Stimulated activated CD4-positive, alpha-beta T cell treated with anti-CD3 and anti-CD28 coated beads, Interleukin-12 subunit alpha, Interleukin-12 subunit beta, amount 100 ng/mL, for 24 hours (primary cell): ENCODE measurements around the gene C2CD4A.

Experiments used
- DNase-seq, 2 experiments: peaks; one replicate each; pipeline ENCODE4 v3.0.0-alpha.2; 2020; ENCODE audit warnings: low read depth in 2 of 2

The C2CD4A gene

DNA sequence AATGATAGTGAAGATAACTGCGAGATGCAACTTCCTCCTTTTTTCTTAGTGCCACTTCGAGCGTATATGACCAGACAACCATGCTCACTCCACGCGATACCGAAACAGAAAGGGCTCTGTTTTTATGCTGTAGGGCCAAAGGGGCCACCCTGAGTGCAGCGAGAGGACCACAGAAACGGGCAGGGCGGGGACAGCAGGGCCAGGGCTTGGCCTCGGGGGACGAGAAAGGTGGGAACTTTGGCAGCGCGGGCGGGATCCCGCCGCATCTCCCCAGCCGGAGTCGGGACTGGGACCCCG lies 7.0 kb upstream of the C2CD4A start:
- DNase-seq = peak; percentile 11 to 41

DNA sequence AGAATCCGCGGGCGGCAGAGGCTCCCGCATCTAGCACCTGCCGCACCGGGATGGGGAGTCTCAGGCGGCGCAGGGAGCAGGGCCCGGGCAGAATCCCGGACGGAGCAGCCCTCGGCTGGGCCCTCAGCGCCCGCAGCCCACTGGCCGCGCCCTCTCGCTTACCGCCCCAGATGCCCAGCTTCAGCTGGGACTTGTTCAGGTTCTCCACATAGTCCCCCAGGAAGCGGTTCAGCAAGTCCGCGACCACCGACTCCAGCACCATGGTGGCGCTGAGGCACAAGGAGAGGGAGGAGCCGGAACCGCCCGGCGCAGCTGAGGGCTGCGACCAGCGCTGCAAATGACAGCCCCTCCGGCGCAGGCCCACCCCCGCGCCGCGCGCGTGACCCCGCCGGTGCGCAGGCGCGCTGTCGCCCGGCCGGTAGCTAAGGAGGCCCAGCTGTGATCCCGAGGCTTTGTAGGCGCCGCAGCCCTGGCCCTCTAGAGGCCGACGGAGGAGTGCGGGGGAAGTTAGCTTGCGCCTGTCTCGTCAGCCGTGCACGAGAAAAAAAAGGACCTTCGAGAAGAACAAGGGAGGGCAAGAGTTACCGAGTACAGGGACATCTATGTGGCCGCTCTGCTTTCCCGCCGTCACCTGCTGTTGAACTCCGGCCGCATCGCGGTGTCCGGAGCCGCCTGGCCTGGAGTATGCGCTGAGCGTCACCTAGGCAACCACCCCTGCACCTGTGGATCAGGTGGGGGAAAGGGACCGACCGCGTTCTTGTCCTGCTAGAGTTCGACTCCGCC lies 6.5 kb upstream of the C2CD4A start, which contains the start of gene VPS13C:
VPS13C (minus strand) TSS at position 335 of the 783 bp plus-strand sequence; CDS start at position 262, 73 bp downstream.
- DNase-seq = peak; percentile 81 to 82

DNA sequence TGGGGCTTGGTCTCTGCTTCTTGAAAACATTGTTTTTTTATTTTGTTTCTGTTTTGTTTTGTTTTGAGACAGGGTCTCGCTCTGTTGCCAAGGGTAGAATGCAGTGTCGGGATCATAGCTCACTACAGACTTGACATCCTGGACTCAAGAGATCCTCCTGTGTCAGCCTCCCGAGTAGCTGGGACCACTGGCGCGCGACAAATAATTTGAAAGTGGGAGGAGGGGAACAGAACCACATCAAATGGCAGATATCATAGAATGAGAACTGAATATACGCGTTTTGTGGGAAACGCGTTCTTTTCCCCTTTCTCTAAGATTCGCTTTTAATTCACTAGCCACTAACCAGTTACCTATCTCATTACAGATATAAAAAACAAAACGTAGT lies 5.9 kb upstream of the C2CD4A start:
- DNase-seq = no peak

GRCh38 chr15:62063825-62064635 lies 2.7 kb upstream of the C2CD4A start:
- DNase-seq = no peak

DNA sequence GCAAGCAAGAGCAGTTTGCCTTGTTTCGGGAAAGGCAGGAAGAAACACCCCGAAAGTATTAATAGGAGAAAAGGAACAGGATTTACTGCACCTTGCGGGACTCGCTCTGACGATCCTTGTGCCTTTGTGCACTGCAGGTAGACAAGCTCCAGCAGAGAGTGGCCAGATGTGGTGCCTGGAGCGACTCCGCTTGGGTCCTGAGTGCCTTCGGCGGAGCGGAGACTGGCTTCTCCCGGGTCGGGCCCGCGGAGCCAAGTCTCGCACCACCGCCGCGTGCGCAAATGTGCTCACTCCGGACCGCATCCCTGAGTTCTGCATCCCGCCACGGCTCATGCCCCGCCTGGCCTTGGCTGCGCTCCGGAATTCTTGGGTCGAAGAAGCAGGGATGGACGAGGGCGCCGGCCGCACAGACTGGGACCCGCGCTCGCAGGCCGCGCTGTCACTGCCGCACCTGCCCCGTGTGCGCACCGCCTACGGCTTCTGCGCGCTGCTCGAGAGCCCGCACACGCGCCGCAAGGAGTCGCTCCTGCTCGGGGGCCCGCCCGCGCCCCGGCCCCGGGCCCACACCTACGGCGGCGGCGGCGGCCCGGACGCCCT lies 769 bp downstream of the C2CD4A start:
- DNase-seq = peak in 1 of 2 experiments; percentile 15

DNA sequence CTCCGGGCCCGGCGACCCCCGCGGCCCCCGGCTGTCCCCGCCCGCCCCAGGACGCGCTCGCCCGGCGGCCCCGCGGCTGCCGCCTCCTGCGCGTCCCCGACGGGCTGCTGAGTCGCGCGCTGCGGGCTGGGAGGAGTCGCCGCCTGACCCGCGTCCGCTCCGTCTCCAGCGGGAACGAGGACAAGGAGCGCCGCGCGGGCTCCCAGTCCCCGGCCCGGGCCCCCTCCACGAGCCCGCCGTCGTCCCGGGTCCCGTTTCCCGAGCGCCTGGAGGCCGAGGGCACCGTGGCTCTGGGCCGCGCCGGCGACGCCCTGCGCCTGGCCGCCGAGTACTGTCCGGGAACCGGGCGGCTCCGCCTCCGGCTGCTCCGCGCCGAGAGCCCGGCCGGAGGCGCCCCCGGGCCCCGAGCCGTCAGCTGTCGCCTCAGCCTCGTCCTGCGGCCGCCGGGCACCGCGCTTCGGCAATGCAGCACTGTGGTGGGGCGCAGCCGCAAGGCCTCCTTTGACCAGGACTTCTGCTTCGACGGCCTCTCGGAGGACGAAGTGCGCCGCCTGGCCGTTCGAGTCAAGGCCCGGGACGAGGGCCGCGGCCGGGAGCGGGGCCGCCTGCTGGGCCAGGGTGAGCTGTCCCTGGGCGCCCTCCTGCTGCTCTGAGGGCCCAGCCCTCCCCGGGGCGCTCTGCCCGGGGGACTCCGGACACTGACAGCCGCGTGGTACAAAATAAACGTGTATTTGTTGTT lies 1.5 kb downstream of the C2CD4A start:
- no peak for DNase-seq

DNA sequence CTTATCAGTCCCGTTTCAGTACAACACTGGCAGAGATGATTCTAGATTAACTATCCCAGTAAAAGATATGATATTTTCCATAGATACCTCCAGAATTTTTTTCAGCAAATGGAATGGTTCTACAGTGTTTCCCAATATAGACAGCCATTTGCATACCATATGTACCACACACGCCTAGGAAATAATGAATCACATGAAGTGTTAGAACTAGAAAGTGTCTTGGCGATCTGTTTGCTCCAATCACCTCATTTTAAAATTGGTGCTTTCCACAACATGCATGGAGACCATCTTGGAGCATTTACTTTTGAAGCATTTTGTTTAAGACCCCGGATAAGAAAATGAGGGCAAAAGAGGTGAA lies 2.0 kb downstream of the C2CD4A start:
- DNase-seq = no peak

DNA sequence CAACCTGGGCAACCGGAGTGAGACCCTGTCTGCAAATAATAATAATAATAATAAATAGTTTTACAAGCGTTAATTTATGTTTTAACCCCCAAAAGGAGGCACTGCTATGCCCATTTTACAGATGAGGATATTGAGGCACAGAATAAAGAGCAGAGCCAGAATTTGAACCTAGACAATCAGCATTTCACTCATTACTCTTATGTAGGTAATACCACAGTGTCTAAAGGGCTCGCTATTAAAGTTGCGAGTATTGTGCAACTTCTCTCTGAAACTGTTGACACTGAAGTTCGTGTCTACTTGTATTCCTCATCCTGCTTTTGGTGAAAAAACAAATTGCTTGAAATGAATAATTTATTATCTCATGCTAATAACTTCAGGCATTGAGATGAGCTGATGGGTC lies 2.8 kb downstream of the C2CD4A start:
- DNase-seq = no peak

DNA sequence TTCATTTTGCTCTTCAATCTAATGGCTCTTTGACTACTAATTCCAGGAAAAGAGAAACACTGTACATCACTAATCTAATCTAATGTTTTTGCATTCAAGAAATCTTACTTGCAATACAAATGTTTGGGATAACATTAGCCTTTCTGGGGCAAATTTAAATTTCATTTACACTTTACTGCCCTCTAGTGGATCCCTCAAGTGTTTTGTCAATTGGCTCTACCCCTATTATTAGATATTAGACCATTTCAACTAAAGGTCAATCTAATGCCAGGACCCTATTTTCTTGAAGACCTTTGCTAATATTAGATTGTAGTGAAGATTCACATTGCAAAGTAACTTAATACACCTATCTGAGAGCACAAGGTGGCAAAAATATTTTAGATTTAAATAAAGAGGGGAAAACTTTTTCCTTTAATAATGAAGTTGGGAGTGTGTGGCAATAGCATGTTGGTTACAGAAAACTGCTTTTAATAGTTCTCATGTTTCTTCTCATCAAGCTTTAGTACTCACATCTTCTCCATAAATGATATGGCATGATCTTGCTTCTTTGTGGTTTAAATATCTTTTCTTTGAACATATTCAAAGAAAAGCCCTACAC lies 5.0 kb downstream of the C2CD4A start:
- DNase-seq = no peak

- DNase-seq = no peak
These were observed 9.0 kb downstream of the C2CD4A start for GRCh38 chr15:62075595-62076277.

- no peak for DNase-seq
These were observed 12.8 kb downstream of the C2CD4A start for GRCh38 chr15:62079594-62079993.

DNA sequence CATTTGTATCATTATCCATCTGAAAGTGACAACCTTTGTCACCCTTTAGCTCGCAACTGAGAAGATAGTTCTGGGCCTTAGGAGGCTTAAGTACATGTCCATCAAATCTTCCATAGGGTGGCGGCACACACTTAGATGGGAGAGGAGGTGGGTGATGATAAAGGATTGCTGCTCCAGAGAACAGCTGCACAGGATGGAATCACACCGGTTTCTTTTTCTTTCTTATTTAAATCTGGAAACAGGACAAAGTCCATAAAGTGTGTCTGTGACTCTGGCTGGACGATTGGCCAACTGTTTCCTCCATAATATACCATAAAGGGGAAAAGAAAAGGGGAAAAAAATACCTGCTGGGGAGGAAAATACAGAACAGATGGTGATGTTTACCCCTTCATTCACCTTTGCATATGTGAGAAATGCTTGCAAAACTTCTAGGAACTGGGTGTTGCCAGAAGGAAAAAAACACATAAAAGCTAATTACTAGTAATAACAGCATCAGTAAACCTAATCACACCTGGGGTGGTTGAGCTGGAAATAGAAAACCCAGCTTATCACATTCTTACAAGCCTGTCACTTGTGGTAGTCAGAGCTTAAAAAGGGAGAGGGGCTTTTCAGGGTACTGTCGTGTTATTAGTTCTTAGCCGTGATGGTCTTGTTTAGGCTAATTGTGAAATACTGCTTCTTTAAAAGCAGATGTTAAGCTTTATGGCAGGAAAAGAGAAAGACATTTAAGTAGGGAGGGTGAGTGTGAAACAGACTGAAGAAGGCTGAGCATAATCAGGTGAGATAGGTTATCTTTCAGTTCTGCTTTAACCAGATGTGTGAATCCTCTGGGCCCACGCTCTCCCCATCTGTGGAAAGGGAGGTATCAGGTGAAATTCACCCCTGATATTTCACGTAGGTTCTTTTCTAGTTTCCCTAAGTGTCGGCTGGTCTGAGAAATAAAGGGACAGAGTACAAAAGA lies 16.7 kb downstream of the C2CD4A start:
- no peak for DNase-seq

- no peak for DNase-seq
These were observed 19.0 kb downstream of the C2CD4A start for GRCh38 chr15:62085740-62086139.

- DNase-seq = no peak
These were observed 21.0 kb downstream of the C2CD4A start for GRCh38 chr15:62087671-62088352.

- no peak for DNase-seq
These were observed 21.5 kb downstream of the C2CD4A start for GRCh38 chr15:62088353-62088693.

DNA sequence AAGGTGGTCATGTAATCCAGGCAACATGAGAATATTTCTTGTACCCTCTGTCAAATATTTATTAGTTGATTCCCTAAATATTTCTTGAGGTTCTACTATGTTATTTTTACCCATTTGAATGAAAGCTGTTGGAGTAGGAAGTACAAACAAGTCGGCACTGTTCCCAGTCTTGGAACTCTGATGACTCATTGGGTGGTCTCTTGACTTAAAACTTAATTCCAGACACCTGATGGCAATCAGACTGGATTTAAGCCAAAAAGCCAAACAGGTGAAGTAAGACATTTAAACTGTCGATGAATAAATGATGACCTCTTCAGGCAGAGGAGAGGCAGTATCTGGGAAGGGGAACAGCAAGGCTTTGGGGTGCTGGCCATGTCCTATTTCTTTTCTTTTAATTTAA lies 22.8 kb downstream of the C2CD4A start:
- no peak for DNase-seq

- no peak for DNase-seq
These were observed 24.2 kb downstream of the C2CD4A start for GRCh38 chr15:62090988-62091387.

- DNase-seq = no peak
These were observed 27.0 kb downstream of the C2CD4A start for GRCh38 chr15:62093809-62094208.

DNA sequence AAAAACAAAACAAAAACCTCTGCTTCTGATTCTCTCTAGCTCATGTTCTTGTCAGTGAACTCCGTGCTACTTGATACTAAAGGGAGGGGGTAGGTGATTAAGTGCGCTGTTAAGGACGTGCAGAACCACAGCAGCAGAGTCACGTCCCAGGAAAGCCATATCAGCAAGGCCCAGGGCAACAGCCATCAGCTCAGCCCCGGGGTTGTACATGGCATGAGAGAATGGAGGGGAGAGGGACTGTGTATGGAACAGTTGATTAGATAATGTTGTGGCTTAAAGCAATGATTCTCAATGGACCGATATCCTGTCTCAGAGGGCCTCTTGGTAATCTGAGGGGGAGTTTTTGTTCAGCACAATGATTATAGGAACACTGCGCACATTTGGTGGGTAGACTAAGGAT lies 27.6 kb downstream of the C2CD4A start:
- DNase-seq = no peak
